AG04450 (cell line): ENCODE measurements around the gene KDSR. TPM values are rescaled to one million over a fixed set of nuclear protein-coding genes. Genes with fewer than 3 reads are reported as not detected.
"Not testable (repeated sequence)": the region's sequence is repeated elsewhere in the genome, so short reads cannot be mapped to it uniquely, and the experiment has no call there.

ENCODE experiments used
- CTCF ChIA-PET: fragments of 300-600, 350-600 bp; formaldehyde crosslinking; extraction: SDS; loops from one replicate; lab custom pipeline; 2022; ENCODE audit warnings: antibody characterized with exemption, inconsistent platforms; lab: Charles Lee
- POLR2A ChIA-PET: fragments of 350-600 bp; formaldehyde crosslinking; extraction: SDS; loops from one replicate; lab custom pipeline; 2021; ENCODE audit warnings: antibody characterized with exemption, inconsistent platforms; lab: Yijun Ruan, JAX
- DNase-seq: peaks from one replicate; pipeline ENCODE4 v3.0.0-alpha.2; 2011; ENCODE audit warnings: low read depth, low spot score
- H3K27ac ChIP-seq: one replicate; pipeline ENCODE4 v1.5.1; 2012; ENCODE audit warnings: low read depth, low read length, control low read depth
- H3K27me3 ChIP-seq: one replicate; pipeline ENCODE4 v1.6.0; 2012; ENCODE audit warnings: low read length; ENCODE audit not compliant: control insufficient read depth, insufficient read depth
- H3K4me3 ChIP-seq: 2 replicates; pipeline ENCODE4 v1.5.1; 2011; ENCODE audit warnings: mild to moderate bottlenecking, low read depth, low read length, control low read depth
- H3K9me3 ChIP-seq: 2 replicates; pipeline ENCODE4 v1.5.1; 2012; ENCODE audit warnings: low read length; ENCODE audit not compliant: control insufficient read depth, insufficient read depth
- polyA plus RNA-seq: library from polyadenylated mRNA; depleted of rRNA; stranded (reverse); fragments of >200 nt; gene quantifications from 2 replicates; pipeline ENCODE4 v1.2.3, GENCODE V29; 2011
- TF ChIP-seq, protein P1 (sequence below): IDR thresholded peaks from 2 replicates; pipeline ENCODE4 v1.5.1; 2011; ENCODE audit warnings: low read depth, low read length, control low read depth, inconsistent platforms

KDSR gene
- polyA plus RNA-seq, 1 experiment, result 39.9 TPM

DNA sequence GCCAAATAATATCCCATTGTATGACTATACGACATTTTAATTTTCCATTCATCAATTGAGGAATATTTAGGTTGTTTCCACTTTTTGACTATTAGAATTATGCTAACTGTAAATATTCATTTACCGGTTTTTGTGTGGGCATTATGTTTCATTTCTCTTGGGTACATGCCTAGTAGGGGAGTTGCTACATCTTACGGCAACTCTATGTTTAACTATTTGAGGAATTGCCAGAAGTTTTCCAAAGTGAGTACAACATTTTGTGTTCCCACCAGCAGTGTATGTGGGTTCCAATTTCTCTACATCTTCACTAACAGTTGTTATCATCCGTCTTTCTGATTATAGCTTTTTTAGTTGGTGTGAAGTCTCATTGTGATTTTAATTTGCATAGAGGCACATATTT, 1.6 kb upstream of the KDSR start:
- ChIA-PET CTCF (interaction anchor here (0.8 to 1.1 kb wide), 2 partner anchors 70 to 352 kb away, joined by 3 to 4 read pairs; no protein-coding TSS in a partner anchor), POLR2A (no interaction called here)
- no peak for DNase-seq
- no peak overlapping the region for H3K4me3 ChIP-seq
- H3K27ac ChIP-seq, result no peak overlapping the region
- H3K9me3 ChIP-seq, result no peaks in the 10 kb centered on the region
- H3K27me3 ChIP-seq, result no peaks in the 10 kb centered on the region
- TF ChIP-seq, protein P1, sequence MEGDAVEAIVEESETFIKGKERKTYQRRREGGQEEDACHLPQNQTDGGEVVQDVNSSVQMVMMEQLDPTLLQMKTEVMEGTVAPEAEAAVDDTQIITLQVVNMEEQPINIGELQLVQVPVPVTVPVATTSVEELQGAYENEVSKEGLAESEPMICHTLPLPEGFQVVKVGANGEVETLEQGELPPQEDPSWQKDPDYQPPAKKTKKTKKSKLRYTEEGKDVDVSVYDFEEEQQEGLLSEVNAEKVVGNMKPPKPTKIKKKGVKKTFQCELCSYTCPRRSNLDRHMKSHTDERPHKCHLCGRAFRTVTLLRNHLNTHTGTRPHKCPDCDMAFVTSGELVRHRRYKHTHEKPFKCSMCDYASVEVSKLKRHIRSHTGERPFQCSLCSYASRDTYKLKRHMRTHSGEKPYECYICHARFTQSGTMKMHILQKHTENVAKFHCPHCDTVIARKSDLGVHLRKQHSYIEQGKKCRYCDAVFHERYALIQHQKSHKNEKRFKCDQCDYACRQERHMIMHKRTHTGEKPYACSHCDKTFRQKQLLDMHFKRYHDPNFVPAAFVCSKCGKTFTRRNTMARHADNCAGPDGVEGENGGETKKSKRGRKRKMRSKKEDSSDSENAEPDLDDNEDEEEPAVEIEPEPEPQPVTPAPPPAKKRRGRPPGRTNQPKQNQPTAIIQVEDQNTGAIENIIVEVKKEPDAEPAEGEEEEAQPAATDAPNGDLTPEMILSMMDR, result no peak

DNA sequence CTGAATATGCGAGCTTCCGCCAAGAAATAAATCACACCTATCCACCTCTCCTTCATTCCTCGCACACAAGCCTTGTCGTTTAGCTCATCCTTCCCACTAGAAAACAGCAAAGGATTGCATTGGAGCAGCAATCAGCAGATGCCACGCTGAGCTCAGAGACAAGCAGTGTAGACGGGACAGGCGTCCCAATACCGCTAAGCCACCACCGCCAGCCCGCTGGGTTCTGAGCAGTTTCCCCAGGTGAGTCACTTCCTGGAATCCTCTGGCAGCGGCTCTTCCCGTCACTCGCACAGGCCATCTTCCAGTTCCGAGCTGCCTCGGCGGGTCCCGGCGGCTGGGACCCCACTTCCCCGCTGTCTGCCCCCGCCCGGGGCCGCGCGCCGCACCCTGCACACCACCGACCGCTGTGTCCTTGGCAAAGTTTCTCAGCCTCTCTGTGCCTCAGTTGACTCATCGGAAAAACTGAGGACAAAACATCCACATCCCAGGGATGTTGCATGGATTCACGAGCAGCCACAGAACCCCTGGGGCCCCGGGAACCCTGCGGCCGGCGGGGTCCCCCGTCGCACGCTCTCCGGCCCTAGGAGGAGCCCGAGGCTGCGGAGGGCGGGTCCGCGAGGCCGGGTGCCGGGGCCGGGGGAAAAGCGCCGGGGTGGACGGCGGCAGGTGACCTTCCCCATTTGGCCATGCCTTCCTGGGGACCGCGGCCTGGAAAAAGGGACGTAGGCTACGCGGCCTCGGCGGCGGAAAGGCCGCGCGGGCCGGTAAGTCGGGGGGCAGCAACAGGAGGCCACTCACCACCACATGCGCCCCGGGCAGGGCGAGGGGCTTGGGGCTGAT, 573 bp downstream of the KDSR start:
- Histone ChIP-seq H3K4me3 (peak overlapping the region; percentile 81), H3K9me3 (no peaks in the 10 kb centered on the region), H3K27me3 (no peaks in the 10 kb centered on the region), H3K27ac (peak overlapping the region; percentile 68)
- DNase-seq, result no peak
- POLR2A ChIA-PET, result interaction anchor here (0.6 to 1.5 kb wide), 6 partner anchors 15 to 56 kb away, joined by 3 to 11 read pairs (median 5); partner anchors contain the start of gene VPS4B
- CTCF ChIA-PET, result interaction anchor here (1.1 to 2.6 kb wide), 4 partner anchors 25 to 152 kb away, joined by 3 to 18 read pairs (median 7); no protein-coding TSS in a partner anchor
- TF ChIP-seq, protein P1, result no peak

DNA sequence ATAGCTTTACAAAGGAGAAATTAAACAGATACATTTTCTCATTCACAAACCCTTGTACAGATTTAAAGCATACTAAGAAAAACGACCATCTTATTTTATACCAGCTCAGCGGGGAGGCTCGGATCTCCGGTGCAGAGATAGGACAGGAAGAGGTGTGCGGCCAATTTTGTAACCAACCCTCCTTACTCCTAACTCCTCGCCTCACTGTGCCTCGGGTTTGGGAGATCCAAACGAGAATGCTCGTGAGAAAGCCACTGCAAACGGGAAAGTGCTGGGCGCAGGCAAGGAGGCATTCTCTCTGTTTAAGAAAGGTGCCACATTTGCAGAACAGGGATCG, 1.2 kb downstream of the KDSR start:
- Histone ChIP-seq H3K27ac (no peak overlapping the region), H3K4me3 (peak overlapping the region; percentile 81), H3K9me3 (no peaks in the 10 kb centered on the region), H3K27me3 (no peaks in the 10 kb centered on the region)
- POLR2A ChIA-PET, result interaction anchor here (0.6 to 0.9 kb wide), 3 partner anchors 24 to 56 kb away, joined by 3 to 11 read pairs (median 5); partner anchors contain the start of gene VPS4B
- TF ChIP-seq, protein P1, result no peak
- CTCF ChIA-PET, result interaction anchor here (1.1 to 2.6 kb wide), 4 partner anchors 24 to 152 kb away, joined by 3 to 18 read pairs (median 7); no protein-coding TSS in a partner anchor
- DNase-seq, result no peak

DNA sequence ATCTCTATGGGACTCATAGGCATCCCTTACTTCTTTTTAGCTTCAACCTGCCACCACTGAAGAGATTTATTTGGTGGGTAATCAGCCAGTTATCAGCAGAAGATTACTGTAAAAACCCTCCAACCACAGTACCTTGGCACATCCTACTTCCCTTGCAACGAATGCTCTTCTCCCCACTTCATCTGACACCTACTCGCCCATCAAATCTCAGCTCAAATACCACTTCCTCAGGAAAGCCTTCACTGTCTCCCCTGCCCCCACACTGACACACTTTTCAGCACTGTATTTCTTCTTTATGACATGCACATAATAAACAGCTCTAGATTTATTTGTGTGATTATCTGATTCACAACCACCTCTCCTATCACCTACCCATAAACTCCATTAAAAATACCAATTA, 3.1 kb downstream of the KDSR start:
- no peak for DNase-seq
- POLR2A ChIA-PET, result no interaction called here
- no peaks in the 10 kb centered on the region for H3K27me3 ChIP-seq
- H3K27ac ChIP-seq, result no peak overlapping the region
- CTCF ChIA-PET, result interaction anchor here (0.6 kb wide), 1 partner anchor 75 kb away, joined by 3 read pairs; no protein-coding TSS in a partner anchor
- H3K9me3 ChIP-seq, result no peaks in the 10 kb centered on the region
- TF ChIP-seq, protein P1, result no peak
- no peak overlapping the region for H3K4me3 ChIP-seq

DNA sequence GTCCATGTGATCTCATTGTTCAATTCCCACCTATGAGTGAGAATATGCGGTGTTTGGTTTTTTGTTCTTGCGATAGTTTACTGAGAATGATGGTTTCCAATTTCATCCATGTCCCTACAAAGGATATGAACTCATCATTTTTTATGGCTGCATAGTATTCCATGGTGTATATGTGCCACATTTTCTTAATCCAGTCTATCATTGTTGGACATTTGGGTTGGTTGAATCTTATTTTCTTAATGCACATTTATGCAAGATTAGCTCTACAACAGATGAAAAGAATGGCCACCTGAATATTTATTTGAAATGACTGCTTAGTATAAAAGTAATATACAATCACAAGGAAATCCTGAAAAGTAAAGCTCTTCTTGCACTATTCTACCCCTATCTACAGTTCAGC, 3.6 kb downstream of the KDSR start:
- H3K27me3 ChIP-seq, H3K27ac ChIP-seq, H3K9me3 ChIP-seq, POLR2A ChIA-PET, H3K4me3 ChIP-seq, DNase-seq: not testable (repeated sequence)
- CTCF ChIA-PET, result interaction anchor here (0.6 to 1.2 kb wide), 2 partner anchors 23 to 75 kb away, joined by 3 read pairs; no protein-coding TSS in a partner anchor
